SK-N-SH (cell line): ENCODE results near the gene SNX27. TPM values are rescaled to one million over a fixed set of nuclear protein-coding genes. Genes with fewer than 3 reads are reported as not detected.

Source experiments
- CTCF ChIA-PET: fragments of 300-600, 350-600 bp; formaldehyde crosslinking; extraction: SDS; loops from one replicate; lab custom pipeline; 2021; lab: Yijun Ruan, JAX
- POLR2A ChIA-PET: fragments of 350-600 bp; sonication (Branson Sonifier 250); formaldehyde crosslinking; extraction: SDS; loops from one replicate; lab custom pipeline; 2020; ENCODE audit warnings: antibody characterized with exemption, inconsistent platforms; lab: Yijun Ruan, JAX
- DNase-seq: peaks from one replicate; pipeline ENCODE4 v3.0.0; 2012
- H2AFZ ChIP-seq: fragments of 200-600 bp; sonication (generic); 2 replicates; pipeline ENCODE4 v1.8.1; 2016; ENCODE audit warnings: antibody characterized with exemption, mild to moderate bottlenecking, low read depth
- H3F3A ChIP-seq: fragments of 200-600 bp; sonication (generic); replicated peaks from 2 replicates; pipeline ENCODE3; 2016; ENCODE audit warnings: antibody characterized with exemption, mild to moderate bottlenecking; ENCODE audit not compliant: insufficient read depth
- H3K27ac ChIP-seq, 2 experiments: fragments of 200-500 bp in 1 of 2; fragments of 200-600 bp in 1 of 2; sonication (Bioruptor generic) in 1 of 2; sonication (generic), shearing (Covaris generic) in 1 of 2; 2 replicates each; pipeline versions ENCODE4 v1.5.1 to v1.6.1; 2014 to 2016; ENCODE audit warnings: low read depth in 2 of 2, inconsistent platforms in 1 of 2, low read length in 1 of 2, mild to moderate bottlenecking in 1 of 2, mixed read lengths in 1 of 2
- H3K27me3 ChIP-seq: fragments of 200-600 bp; sonication (generic), shearing (Covaris generic); 2 replicates; pipeline ENCODE4 v1.6.1; 2016; ENCODE audit warnings: mixed run types; ENCODE audit not compliant: insufficient read depth
- H3K36me3 ChIP-seq, 2 experiments: fragments of 200-500 bp in 1 of 2; fragments of 200-600 bp in 1 of 2; sonication (Bioruptor generic) in 1 of 2; sonication (generic) in 1 of 2; replicated peaks in 1 of 2; 2 replicates each; pipeline versions ENCODE3 to v1.5.1; 2014 to 2016; ENCODE audit warnings: low read length in 1 of 2, mild to moderate bottlenecking in 1 of 2; ENCODE audit not compliant: insufficient read depth in 2 of 2, control insufficient read depth in 1 of 2
- H3K4me1 ChIP-seq, 2 experiments: fragments of 200-500 bp in 1 of 2; fragments of 200-600 bp in 1 of 2; sonication (Bioruptor generic) in 1 of 2; sonication (generic), shearing (Covaris generic) in 1 of 2; 2 replicates each; pipeline versions ENCODE4 v1.5.1 to v1.6.1; 2014 to 2016; ENCODE audit warnings: low read depth in 1 of 2, low read length in 1 of 2, mixed run types in 1 of 2; ENCODE audit not compliant: insufficient read depth in 2 of 2, control insufficient read depth in 1 of 2
- H3K4me2 ChIP-seq: fragments of 200-600 bp; sonication (generic), shearing (Covaris generic); 2 replicates; pipeline ENCODE4 v1.6.1; 2017; ENCODE audit warnings: mixed run types
- H3K4me3 ChIP-seq, 2 experiments: fragments of 200-500 bp in 1 of 2; fragments of 200-600 bp in 1 of 2; sonication (Bioruptor generic) in 1 of 2; sonication (generic), shearing (Covaris generic) in 1 of 2; 2 replicates each; pipeline versions ENCODE4 v1.5.1 to v1.8.1; 2014 to 2016; ENCODE audit warnings: low read depth in 2 of 2, inconsistent platforms in 1 of 2, low read length in 1 of 2, mild to moderate bottlenecking in 1 of 2, mixed read lengths in 1 of 2, moderate library complexity in 1 of 2
- H3K79me2 ChIP-seq: fragments of 200-600 bp; sonication (generic); 2 replicates; pipeline ENCODE4 v1.8.1; 2017; ENCODE audit warnings: mild to moderate bottlenecking; ENCODE audit not compliant: insufficient read depth
- H3K9ac ChIP-seq: fragments of 200-600 bp; sonication (generic); 2 replicates; pipeline ENCODE4 v1.6.1; 2017; ENCODE audit warnings: mixed run types
- H3K9me2 ChIP-seq: fragments of 200-600 bp; sonication (generic); 2 replicates; pipeline ENCODE4 v1.6.1; 2017; ENCODE audit warnings: mixed run types
- H3K9me3 ChIP-seq: fragments of 200-600 bp; sonication (generic); 2 replicates; pipeline ENCODE4 v1.6.1; 2017; ENCODE audit warnings: mixed run types, mild to moderate bottlenecking, moderate library complexity
- H4K20me1 ChIP-seq: fragments of 200-600 bp; sonication (generic); 2 replicates; pipeline ENCODE4 v1.6.1; 2017; ENCODE audit warnings: mild to moderate bottlenecking, mixed run types; ENCODE audit not compliant: insufficient read depth
- CHD2 ChIP-seq: fragments of 150-350 bp; IDR thresholded peaks from 2 replicates; pipeline ENCODE4 v1.6.1; 2018; ENCODE audit warnings: low read length; ENCODE audit not compliant: partially characterized antibody
- FOSL2 ChIP-seq: IDR thresholded peaks from 2 replicates; pipeline ENCODE4 v1.4.0; 2012; ENCODE audit warnings: low read depth, mild to moderate bottlenecking, moderate library complexity, borderline replicate concordance
- JUND ChIP-seq: IDR thresholded peaks from 2 replicates; pipeline ENCODE4 v1.4.0; 2012
- MAX ChIP-seq: IDR thresholded peaks from 2 replicates; pipeline ENCODE4 v1.4.0; 2012; ENCODE audit warnings: low read depth
- MEF2A ChIP-seq: IDR thresholded peaks from 2 replicates; pipeline ENCODE4 v1.4.0; 2012; ENCODE audit warnings: low read depth, borderline replicate concordance
- NFIC ChIP-seq: IDR thresholded peaks from 2 replicates; pipeline ENCODE4 v1.4.0; 2012; ENCODE audit warnings: borderline replicate concordance
- POLR2AphosphoS5 ChIP-seq: IDR thresholded peaks from 2 replicates; pipeline ENCODE4 v1.6.1; 2012; ENCODE audit warnings: low read depth, low read length
- RAD21 ChIP-seq: IDR thresholded peaks from 2 replicates; pipeline ENCODE4 v1.6.1; 2012; ENCODE audit warnings: mild to moderate bottlenecking, low read length
- RFX5 ChIP-seq: IDR thresholded peaks from 2 replicates; pipeline ENCODE4 v1.6.1; 2012; ENCODE audit warnings: mild to moderate bottlenecking, improper control_type of control experiment, low read length
- RXRA ChIP-seq: IDR thresholded peaks from 2 replicates; pipeline ENCODE4 v1.4.0; 2012; ENCODE audit warnings: low read depth, mild to moderate bottlenecking, borderline replicate concordance
- SMC3 ChIP-seq: IDR thresholded peaks from 2 replicates; pipeline ENCODE4 v1.6.1; 2012; ENCODE audit warnings: low read depth, low read length, improper control_type of control experiment
- TAF1 ChIP-seq: IDR thresholded peaks from 2 replicates; pipeline ENCODE4 v1.6.1; 2012; ENCODE audit warnings: low read depth, mild to moderate bottlenecking, low read length, moderate library complexity, borderline replicate concordance
- USF1 ChIP-seq: IDR thresholded peaks from 2 replicates; pipeline ENCODE4 v1.4.0; 2012; ENCODE audit warnings: low read depth, borderline replicate concordance
- USF2 ChIP-seq: fragments of 150-350 bp; IDR thresholded peaks from 2 replicates; pipeline ENCODE4 v1.6.1; 2017; ENCODE audit warnings: antibody characterized with exemption, low read length, low read depth, borderline replicate concordance
- YY1 ChIP-seq: IDR thresholded peaks from 2 replicates; pipeline ENCODE4 v1.4.0; 2012; ENCODE audit warnings: low read depth, mild to moderate bottlenecking
- WGBS: methylation state at CpG from one replicate; pipeline ENCODE4 v1.1.6; 2017; ENCODE audit warnings: low lambda C conversion rate; 5-methylcytosine and 5-hydroxymethylcytosine counted together
- polyA plus RNA-seq, 3 experiments: library from polyadenylated mRNA; depleted of rRNA; stranded (reverse); fragments of >200 nt; gene quantifications; 2 replicates each; pipeline ENCODE4 v1.2.3, GENCODE V29; 2012
- TF ChIP-seq, protein P1 (sequence below): fragments of 200-600 bp; sonication (generic); IDR thresholded peaks from 2 replicates; pipeline ENCODE4 v1.6.1; 2017; ENCODE audit warnings: antibody characterized with exemption, mild to moderate bottlenecking, moderate library complexity

The SNX27 gene
- polyA plus RNA-seq, 1 of the 3 experiments (the other 2 are of a cell fraction) = 10.8 TPM

DNA sequence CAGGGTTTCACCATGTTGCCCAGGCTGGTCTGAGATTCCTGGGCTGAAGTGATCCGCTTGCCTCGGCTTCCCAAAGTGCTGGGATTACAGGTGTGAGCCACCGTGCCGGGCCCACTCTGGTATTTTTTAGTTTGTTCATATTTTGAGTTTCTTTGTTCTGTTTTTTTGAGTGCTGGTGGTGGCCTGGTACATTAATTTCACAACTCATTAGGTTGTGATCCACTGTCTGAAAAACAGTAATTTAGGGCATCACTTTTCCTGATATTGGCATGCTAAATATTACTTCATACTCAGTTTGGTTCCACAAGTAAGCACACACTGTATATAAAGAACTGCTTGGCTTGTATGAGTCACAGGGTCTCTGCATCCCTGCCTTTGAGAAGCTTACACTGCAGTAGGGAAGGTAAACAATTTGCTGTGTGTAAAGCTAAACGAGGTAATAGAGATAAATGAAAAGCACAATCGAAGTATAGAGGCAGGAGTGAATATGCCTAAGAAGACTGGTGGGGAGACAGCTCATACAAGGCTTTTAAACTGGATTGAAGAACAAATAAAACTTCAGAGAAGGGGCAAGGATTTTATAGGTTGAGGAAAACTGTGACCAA lies 7.7 kb downstream of the SNX27 start:
- POLR2A ChIA-PET = no interaction called here
- no peak for DNase-seq

GRCh38 chr1:151620286-151620685 lies 8.4 kb downstream of the SNX27 start:
- TF ChIP-seq USF1 (no peak), NFIC (no peak), RFX5 (no peak), MAX (no peak), RAD21 (no peak), TAF1 (no peak), RXRA (no peak), CHD2 (no peak), POLR2AphosphoS5 (no peak), MEF2A (no peak), SMC3 (no peak), YY1 (no peak), USF2 (no peak)
- TF ChIP-seq, protein P1, sequence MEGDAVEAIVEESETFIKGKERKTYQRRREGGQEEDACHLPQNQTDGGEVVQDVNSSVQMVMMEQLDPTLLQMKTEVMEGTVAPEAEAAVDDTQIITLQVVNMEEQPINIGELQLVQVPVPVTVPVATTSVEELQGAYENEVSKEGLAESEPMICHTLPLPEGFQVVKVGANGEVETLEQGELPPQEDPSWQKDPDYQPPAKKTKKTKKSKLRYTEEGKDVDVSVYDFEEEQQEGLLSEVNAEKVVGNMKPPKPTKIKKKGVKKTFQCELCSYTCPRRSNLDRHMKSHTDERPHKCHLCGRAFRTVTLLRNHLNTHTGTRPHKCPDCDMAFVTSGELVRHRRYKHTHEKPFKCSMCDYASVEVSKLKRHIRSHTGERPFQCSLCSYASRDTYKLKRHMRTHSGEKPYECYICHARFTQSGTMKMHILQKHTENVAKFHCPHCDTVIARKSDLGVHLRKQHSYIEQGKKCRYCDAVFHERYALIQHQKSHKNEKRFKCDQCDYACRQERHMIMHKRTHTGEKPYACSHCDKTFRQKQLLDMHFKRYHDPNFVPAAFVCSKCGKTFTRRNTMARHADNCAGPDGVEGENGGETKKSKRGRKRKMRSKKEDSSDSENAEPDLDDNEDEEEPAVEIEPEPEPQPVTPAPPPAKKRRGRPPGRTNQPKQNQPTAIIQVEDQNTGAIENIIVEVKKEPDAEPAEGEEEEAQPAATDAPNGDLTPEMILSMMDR = no peak
- no peaks in the 10 kb centered on the region for H3K9me2 ChIP-seq
- H3K36me3 ChIP-seq = peaks cover 5 to 10% of the 10 kb centered on the region in 2 experiments
- WGBS = 70% methylated on average over 2 of the region's 2 CpGs
- H3K27me3 ChIP-seq = no peaks in the 10 kb centered on the region
- H3F3A ChIP-seq = peaks cover 16% of the 10 kb centered on the region
- ChIA-PET CTCF (interaction anchor here (0.7 to 1.7 kb wide), 6 partner anchors 18 to 280 kb away, joined by 3 to 5 read pairs (median 3); no protein-coding TSS in a partner anchor), POLR2A (interaction anchor here (0.8 kb wide), 1 partner anchor 339 kb away, joined by 4 read pairs; no protein-coding TSS in a partner anchor)
- no peaks in the 10 kb centered on the region for H3K9me3 ChIP-seq
- H3K4me2 ChIP-seq = no peak overlapping the region
- H3K79me2 ChIP-seq = peaks cover 97% of the 10 kb centered on the region
- no peak for DNase-seq
- H4K20me1 ChIP-seq = peaks cover 36% of the 10 kb centered on the region
- H3K4me1 ChIP-seq = peaks cover 13 to 23% of the 10 kb centered on the region in 2 experiments
- peak overlapping the region; percentile 0 to 22; a peak in 1 of 4 replicates for H3K27ac ChIP-seq
- no peak overlapping the region for H3K9ac ChIP-seq
- no peak overlapping the region for H2AFZ ChIP-seq
- H3K4me3 ChIP-seq = no peak overlapping the region

More for the DNA sequence above, 7.7 kb downstream of the SNX27 start:
- CTCF ChIA-PET = interaction anchor here (0.6 to 1.7 kb wide), 5 partner anchors 85 to 279 kb away, joined by 3 to 5 read pairs (median 3); no protein-coding TSS in a partner anchor
- Histone ChIP-seq H3F3A (peaks cover 19% of the 10 kb centered on the region), H3K4me1 (peaks cover 13 to 23% of the 10 kb centered on the region in 2 experiments), H3K36me3 (peaks cover 10 to 12% of the 10 kb centered on the region in 2 experiments), H3K9me2 (no peaks in the 10 kb centered on the region), H3K9ac (no peak overlapping the region), H4K20me1 (peaks cover 36% of the 10 kb centered on the region), H3K27ac (peak overlapping the region; percentile 0 to 22; a peak in 3 of 4 replicates), H3K9me3 (no peaks in the 10 kb centered on the region), H3K4me3 (no peak overlapping the region), H2AFZ (no peak overlapping the region), H3K4me2 (peak overlapping the region; percentile 38; the same call in 1 of the 2 replicates), H3K27me3 (no peaks in the 10 kb centered on the region), H3K79me2 (peaks cover 97% of the 10 kb centered on the region)
- WGBS = 81% methylated on average over 6 of the region's 6 CpGs
- TF ChIP-seq FOSL2 (peak; percentile 49; the same call in 1 of the 2 replicates), JUND (0 out of 2 replicates have a peak, but pooled peaks have one; percentile 16), TAF1 (no peak)
